ENCODE measurements around the gene ANKUB1. TPM values are rescaled to one million over a fixed set of nuclear protein-coding genes. Genes with fewer than 3 reads are reported as not detected.

Gene ANKUB1
- polyA plus RNA-seq, 3 donors, result 0.05 TPM; not detected in 2

GRCh38 chr3:149832086-149832485 is 39.7 kb upstream of the ANKUB1 start:
- no peak overlapping the region for H3K27ac ChIP-seq (ENCODE audit: low read depth in 1 of 2, low read length in 2 of 2)
- no CpG with 5 or more reads among the region's 1 CpG for WGBS (ENCODE audit: insufficient coverage)
- peaks cover 0 to 23% of the 10 kb centered on the region in 2 donors for H3K36me3 ChIP-seq (replicated peaks in 1 of 2; ENCODE audit: control insufficient read depth in 1 of 2, insufficient read depth in 2 of 2, low read length in 2 of 2)
- Mint-ChIP-seq H3K36me3 (peaks cover 24 to 27% of the 10 kb centered on the region in 2 donors), H3K4me1 (no peaks in the 10 kb centered on the region), H3K27ac (no peak overlapping the region), H3K27me3 (ENCODE audit: low read depth in 3 of 3) (peaks cover 0 to 1% (median 0%) of the 10 kb centered on the region in 3 donors), H3K9me3 (peaks cover 18 to 63% (median 48%) of the 10 kb centered on the region in 7 donors), H3K4me3 (no peak overlapping the region)
- peaks cover 94% of the 10 kb centered on the region for H3K79me2 ChIP-seq (ENCODE audit: insufficient read depth, low read length)
- H3K4me1 ChIP-seq (ENCODE audit: control insufficient read depth in 1 of 2, insufficient read depth in 2 of 2, low read length in 2 of 2), result no peaks in the 10 kb centered on the region
- TF ChIP-seq, protein P1, sequence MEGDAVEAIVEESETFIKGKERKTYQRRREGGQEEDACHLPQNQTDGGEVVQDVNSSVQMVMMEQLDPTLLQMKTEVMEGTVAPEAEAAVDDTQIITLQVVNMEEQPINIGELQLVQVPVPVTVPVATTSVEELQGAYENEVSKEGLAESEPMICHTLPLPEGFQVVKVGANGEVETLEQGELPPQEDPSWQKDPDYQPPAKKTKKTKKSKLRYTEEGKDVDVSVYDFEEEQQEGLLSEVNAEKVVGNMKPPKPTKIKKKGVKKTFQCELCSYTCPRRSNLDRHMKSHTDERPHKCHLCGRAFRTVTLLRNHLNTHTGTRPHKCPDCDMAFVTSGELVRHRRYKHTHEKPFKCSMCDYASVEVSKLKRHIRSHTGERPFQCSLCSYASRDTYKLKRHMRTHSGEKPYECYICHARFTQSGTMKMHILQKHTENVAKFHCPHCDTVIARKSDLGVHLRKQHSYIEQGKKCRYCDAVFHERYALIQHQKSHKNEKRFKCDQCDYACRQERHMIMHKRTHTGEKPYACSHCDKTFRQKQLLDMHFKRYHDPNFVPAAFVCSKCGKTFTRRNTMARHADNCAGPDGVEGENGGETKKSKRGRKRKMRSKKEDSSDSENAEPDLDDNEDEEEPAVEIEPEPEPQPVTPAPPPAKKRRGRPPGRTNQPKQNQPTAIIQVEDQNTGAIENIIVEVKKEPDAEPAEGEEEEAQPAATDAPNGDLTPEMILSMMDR (IDR thresholded peaks at IDR 0.05), result no peak
- intact Hi-C loops (cut with micrococcal nuclease), result no loop called here
- no peak for DNase-seq
- no peaks in the 10 kb centered on the region for H3K27me3 ChIP-seq (ENCODE audit: control insufficient read depth in 2 of 2, insufficient read depth in 2 of 2, low read length in 2 of 2)
- no peak overlapping the region for H3K4me2 ChIP-seq (replicated peaks; ENCODE audit: extremely low read depth, low read length, poor library complexity, severe bottlenecking)
- H3K9me3 ChIP-seq (replicated peaks in 1 of 2; ENCODE audit: control insufficient read depth in 1 of 2, insufficient read depth in 1 of 2, low read length in 2 of 2), result peaks cover 32 to 57% of the 10 kb centered on the region in 2 donors
- no peak overlapping the region for H3K4me3 ChIP-seq (replicated peaks in 1 of 3; ENCODE audit: low read depth in 2 of 3, low read length in 3 of 3)
- H3K9ac ChIP-seq (ENCODE audit: insufficient read depth, low read length, poor library complexity, severe bottlenecking), result no peak overlapping the region
- H2AFZ ChIP-seq (ENCODE audit: insufficient read depth, low read depth, low read length, poor library complexity, severe bottlenecking), result no peak overlapping the region
- peaks cover 79% of the 10 kb centered on the region for H4K20me1 ChIP-seq (ENCODE audit: insufficient read depth, low read length)

DNA sequence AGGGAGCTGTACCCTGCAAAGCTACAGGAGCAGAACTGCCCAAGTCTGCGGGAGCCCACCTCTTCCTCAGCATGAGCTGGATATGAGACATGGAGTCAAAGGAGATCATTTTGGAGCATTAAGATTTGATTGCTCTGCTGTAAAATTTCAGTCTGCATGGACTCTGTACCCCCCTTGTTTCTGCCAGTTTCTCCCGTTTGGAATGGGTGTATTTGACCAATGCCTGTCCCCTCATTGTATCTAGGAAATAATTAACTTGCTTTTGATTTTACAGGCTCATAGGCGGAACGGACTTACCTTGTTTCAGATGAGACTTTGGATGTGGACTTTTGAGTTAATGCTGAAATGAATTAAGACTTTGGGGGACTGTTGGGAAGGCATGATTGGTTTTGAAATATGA is 39.0 kb upstream of the ANKUB1 start:
- Mint-ChIP-seq H3K9me3 (peaks cover 18 to 60% (median 48%) of the 10 kb centered on the region in 7 donors), H3K4me1 (no peaks in the 10 kb centered on the region), H3K36me3 (peaks cover 19 to 27% of the 10 kb centered on the region in 2 donors), H3K4me3 (no peak overlapping the region), H3K27ac (no peak overlapping the region), H3K27me3 (ENCODE audit: low read depth in 3 of 3) (peaks cover 0 to 1% (median 0%) of the 10 kb centered on the region in 3 donors)
- intact Hi-C loops (cut with micrococcal nuclease), result no loop called here
- Histone ChIP-seq H3K79me2 (ENCODE audit: insufficient read depth, low read length) (peaks cover 94% of the 10 kb centered on the region), H3K27me3 (ENCODE audit: control insufficient read depth in 2 of 2, insufficient read depth in 2 of 2, low read length in 2 of 2) (no peaks in the 10 kb centered on the region), H3K36me3 (replicated peaks in 1 of 2; ENCODE audit: control insufficient read depth in 1 of 2, insufficient read depth in 2 of 2, low read length in 2 of 2) (peaks cover 0 to 23% of the 10 kb centered on the region in 2 donors), H3K4me2 (replicated peaks; ENCODE audit: extremely low read depth, low read length, poor library complexity, severe bottlenecking) (no peak overlapping the region), H2AFZ (ENCODE audit: insufficient read depth, low read depth, low read length, poor library complexity, severe bottlenecking) (no peak overlapping the region), H4K20me1 (ENCODE audit: insufficient read depth, low read length) (peaks cover 80% of the 10 kb centered on the region), H3K4me3 (replicated peaks in 1 of 3; ENCODE audit: low read depth in 2 of 3, low read length in 3 of 3) (peak overlapping the region in 1 of 3 experiments; percentile 11), H3K9ac (ENCODE audit: insufficient read depth, low read length, poor library complexity, severe bottlenecking) (no peak overlapping the region), H3K27ac (ENCODE audit: low read depth in 1 of 2, low read length in 2 of 2) (no peak overlapping the region), H3K9me3 (replicated peaks in 1 of 2; ENCODE audit: control insufficient read depth in 1 of 2, insufficient read depth in 1 of 2, low read length in 2 of 2) (peaks cover 32 to 57% of the 10 kb centered on the region in 2 donors), H3K4me1 (ENCODE audit: control insufficient read depth in 1 of 2, insufficient read depth in 2 of 2, low read length in 2 of 2) (no peaks in the 10 kb centered on the region)
- no peak for DNase-seq
- WGBS (ENCODE audit: insufficient coverage), result 100% methylated on average over 3 of the region's 4 CpGs
- TF ChIP-seq, protein P1 (IDR thresholded peaks at IDR 0.05), result no peak

All from CD14-positive monocyte (primary cell).